Lower leg skin (tissue), 3 donors: ENCODE measurements around the gene ATXN3.

Source experiments
- CTCF ChIP-seq, 3 donors: fragments of 450-650 bp; IDR thresholded peaks; one replicate each; pipeline ENCODE4 v1.5.1; 2016; ENCODE audit warnings: antibody characterized with exemption in 3 of 3, mild to moderate bottlenecking in 3 of 3, moderate library complexity in 2 of 3
- POLR2A ChIP-seq, 2 donors: fragments of 450-650 bp; IDR thresholded peaks; one replicate each; pipeline ENCODE4 v1.6.1; 2016 to 2017; ENCODE audit warnings: antibody characterized with exemption in 2 of 2, mild to moderate bottlenecking in 1 of 2, moderate library complexity in 1 of 2

GRCh38 chr14:92154283-92154942 lies 48.0 kb upstream of the ATXN3 start:
- TF ChIP-seq CTCF (IDR thresholded peaks at IDR 0.05) (no peak), POLR2A (IDR thresholded peaks at IDR 0.05) (no peak)
